COLO829 (cell line): Measurements from ENCODE around the gene REPIN1.

ENCODE experiments used
- DNase-seq: peaks from one replicate; pipeline ENCODE4 v3.0.0; 2012; ENCODE audit warnings: low spot score

REPIN1 gene

DNA sequence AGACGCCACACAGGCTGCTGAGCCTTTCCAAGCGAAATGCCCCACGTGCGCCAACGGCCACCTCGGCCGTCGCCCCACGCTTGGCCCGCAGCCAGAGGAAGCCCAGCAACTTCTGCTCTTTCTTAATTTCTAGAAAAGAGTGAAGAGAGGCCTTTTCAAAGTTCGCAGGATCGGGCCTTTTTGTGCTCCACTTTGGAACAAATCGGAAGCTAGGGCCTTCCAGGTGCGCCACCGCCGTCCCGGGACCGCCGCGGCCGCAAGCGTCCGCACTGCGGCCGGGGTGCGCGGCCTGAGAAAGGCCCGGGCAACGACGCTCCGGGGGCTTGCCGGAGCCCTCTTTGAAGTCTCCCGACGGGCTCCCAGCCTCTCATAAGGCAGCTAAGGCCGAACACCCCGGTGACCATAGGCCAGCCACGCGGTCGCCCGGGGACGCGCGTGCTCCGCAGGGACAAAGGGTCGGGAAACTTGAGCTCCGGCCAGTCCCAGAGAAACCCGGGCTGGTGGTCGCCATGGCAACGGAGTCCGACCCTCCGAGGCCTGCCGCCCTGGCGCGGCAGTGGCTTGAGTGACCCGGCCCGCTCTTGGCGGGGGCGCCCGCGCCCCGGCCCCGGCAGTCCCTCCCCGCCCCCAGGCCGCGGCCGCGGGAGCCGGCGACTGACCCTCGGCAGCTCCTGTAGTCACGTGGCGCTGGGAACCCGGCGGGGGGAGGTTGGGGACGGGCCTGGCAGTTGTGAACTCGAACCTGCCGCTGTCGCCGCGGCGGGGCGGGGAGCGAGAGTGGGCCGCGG lies at the start of gene REPIN1:
TSS of gene REPIN1 (plus strand) at position 727 of the 788 bp plus-strand sequence. CDS start 890 bp downstream, outside the sequence.
- DNase-seq, result peak; percentile 68

GRCh38 chr7:150321788-150322113 lies 46.9 kb upstream of the REPIN1 start:
- no peak for DNase-seq

GRCh38 chr7:150322114-150322832 lies 46.3 kb upstream of the REPIN1 start:
- DNase-seq, result no peak

- DNase-seq, result no peak
Observed at GRCh38 chr7:150322833-150323681, 45.6 kb upstream of the REPIN1 start, which contains the start of the genes ACTR3C and LRRC61. Gene ACTR3C (minus strand): TSS chr7:150323545. CDS start chr7:150295296, 28,249 bp downstream. Gene LRRC61 (plus strand): TSS chr7:150323355. CDS start chr7:150336862, 13,507 bp downstream.

DNA sequence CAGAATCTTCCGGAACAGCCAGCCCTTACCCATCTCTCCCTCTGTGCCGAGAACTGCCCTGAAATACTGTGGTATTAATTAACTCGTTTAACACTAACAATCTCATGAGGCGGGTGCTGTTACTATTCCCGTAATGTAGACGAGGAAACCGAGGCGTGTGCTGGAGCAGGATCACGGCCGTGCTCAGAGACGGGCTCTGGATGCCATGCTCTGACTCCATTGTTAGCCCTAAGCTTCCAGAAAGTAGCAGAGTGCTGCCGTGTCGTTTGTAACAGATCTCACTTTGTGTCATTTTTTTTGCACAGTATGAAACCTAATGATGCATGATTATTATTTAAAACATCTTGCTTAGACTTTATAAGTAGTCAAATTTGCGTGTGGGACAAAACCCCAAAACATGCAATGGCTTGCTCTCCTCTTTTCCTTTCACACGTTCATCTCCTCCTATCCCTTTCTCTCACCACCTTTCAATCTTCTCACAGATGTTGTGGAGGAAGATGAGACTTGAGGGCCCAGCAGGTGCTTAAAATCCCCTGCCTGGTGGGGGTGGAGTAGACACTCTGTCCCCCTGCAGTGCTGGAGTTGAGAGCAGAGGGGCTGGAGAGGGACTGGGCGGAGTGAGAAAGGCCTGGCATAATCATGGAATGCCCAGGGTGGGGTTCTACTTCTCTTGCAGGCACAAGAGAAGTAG lies 44.8 kb upstream of the REPIN1 start:
- DNase-seq, result no peak

DNA sequence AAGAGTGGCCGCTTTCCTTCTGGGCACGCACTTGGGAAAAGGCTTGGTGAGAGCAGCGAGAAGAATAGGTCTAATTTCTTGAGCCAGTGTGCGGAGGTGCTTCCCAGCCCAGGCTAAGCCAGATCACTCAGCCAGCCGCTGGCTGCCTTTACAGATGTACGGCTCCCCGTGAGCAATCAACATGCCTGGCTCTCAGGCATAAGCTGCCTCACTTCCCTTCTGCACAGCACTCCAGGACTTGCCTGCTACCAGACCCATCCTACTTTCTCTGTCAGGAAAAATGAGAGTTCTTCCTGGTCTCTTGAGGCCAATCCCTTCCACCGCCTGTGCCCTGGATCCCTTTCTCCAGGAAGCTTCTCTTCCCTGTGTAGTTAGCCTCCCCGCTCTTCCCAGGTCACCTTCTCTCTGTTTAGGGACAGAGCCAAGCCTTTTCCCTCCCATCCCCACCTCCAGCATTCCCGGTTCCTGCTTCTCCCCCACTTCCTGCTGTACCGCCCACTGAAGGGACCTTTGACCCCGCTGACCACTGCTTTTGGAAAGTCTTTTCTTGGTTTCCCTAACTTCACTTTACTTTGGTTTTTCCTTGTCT lies 44.2 kb upstream of the REPIN1 start:
- DNase-seq, result no peak

DNA sequence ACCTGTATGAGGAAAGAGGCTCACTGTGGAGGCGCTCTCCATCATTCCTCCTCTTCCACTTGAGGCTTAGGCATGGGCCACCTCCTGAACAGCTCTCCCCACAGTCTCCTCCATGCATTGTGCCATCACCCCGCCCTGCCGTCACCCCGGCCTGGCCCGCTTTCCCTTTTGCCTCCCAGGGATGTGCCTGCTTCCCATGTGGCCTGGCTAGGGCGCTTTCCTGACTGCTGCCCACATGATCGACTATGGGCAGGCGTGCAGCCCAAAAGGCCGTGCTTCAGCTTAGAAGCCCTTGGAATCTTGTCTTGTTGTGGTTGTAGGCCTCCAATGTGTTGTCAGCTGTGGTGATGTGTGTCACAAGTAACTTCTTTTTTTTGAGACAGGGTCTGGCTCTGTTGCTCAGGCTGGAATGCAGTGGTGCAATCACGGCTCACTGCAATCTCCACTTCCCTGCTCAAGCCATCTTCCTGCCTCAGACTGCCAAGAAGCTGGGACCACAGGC lies 43.5 kb upstream of the REPIN1 start:
- no peak for DNase-seq

GRCh38 chr7:150325901-150326300 lies 42.7 kb upstream of the REPIN1 start:
- no peak for DNase-seq

DNA sequence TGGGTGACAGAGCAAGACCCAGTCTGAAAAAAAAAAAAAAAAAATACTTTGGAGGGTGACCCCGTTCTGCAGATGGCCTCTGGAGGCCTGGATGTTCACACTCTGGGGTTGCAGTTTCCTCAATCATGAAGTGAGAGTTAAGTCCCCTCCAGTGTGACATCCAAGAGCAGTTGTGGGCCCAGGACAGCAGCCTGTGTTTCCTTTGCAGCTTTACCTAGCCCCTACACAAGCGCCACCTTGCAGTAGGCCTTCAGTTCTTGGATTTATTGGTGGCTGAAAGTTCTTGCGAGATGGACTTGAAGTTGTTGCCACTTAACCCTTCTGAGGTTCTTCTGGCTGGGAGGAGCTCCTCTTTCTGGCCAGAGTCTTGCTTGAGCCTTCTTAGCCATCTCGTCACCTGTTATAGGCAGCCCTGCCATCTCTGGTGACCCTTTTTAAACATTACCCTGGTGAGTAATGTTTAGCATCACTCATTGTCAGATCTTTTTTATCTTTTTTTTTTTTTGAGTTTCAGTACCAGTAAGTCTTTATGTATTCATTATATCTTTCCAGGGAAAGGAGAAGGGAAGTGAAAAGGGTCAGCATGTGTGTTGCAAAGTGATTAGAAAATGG lies 41.9 kb upstream of the REPIN1 start:
- DNase-seq, result no peak

DNA sequence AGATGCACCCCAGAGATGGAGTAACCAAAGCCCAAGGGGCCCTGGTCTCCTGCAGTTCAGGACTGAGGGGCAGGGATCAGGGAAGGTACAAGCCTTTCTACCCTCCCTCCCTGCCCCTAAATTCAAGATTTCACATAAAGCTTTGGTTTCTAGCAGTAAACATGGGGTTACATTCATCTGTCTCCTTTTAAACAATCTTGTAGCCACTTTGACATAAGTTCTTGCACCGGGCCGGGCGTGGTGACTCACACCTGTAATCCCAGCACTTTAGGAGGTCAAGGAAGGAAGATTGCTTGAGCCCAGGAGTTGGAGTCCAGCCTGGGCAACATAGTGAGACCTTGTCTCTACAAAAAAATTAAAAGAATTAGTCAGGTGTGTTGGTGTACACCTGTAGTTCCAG lies 41.3 kb upstream of the REPIN1 start:
- DNase-seq, result no peak

DNA sequence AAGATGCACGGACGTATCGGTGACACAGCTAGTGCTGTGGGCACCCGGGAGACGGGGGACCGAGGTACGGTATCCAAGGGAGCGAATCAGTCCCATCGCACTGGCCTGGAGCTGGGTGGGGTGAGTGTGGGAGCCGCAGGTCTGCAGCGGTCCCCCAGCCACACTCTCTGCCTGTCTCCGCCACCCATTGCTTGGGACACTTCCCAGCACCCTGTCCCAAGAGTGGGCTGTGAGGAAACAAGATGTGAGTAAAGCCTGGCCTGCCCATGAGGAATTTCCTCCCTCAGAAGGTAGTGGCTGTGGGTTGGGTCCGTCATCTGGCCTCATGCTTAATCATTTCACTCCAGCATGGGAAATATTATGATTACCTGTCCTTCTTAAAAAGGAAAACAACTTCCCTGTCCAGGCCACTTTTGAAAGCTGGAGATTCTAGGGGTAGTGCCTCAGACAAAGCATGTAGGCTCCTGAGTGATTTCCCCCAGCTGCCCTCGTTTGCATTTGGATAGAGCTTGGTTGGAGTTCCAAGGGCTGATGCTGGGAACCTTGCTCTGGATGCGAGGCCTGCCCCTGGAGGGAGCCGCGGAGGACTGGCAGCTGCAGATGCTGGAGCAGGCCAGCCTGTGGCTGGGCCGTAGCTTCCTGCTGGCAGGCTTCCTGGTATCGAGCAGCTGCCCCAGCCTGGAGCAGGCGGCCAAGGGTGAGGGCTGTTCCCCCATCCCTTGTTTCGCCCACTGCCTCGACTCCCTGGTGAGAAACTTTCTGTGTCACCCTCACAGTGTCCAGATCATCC lies 39.1 kb upstream of the REPIN1 start:
- no peak for DNase-seq

DNA sequence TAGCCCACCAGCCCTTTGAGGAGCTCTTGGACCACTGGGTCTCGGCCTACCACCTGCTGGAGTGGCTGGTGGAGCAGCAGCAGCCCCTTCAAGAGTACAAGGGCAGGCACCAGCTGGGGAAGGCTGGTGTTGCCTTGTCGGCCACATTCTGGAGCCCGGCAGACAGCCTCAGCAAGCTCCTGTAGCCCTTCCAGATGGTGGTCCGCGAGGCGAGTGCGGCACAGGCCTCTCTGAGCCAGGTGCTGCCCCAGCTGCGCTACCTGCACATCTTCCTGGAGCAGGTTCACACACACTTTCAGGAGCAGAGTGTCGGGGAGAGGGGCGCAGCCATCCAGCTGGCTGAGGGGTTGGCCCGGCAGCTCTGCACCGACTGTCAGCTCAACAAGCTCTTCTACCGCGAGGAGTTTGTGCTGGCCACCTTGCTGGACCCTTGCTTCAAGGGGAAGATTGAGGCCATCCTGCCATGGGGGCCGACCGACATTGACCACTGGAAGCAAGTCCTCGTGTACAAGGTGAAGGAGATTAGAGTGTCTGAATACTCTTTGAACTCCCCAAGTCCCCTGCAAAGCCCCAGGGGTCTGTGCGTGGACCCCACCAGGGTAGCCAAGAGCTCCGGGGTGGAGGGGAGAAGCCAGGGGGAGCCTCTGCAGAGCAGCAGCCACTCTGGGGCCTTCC lies 38.3 kb upstream of the REPIN1 start:
- DNase-seq, result no peak

- no peak for DNase-seq
Observed at GRCh38 chr7:150332852-150333635, 35.6 kb upstream of the REPIN1 start.

- DNase-seq, result no peak
Observed at GRCh38 chr7:150333659-150334058, 35.0 kb upstream of the REPIN1 start.

DNA sequence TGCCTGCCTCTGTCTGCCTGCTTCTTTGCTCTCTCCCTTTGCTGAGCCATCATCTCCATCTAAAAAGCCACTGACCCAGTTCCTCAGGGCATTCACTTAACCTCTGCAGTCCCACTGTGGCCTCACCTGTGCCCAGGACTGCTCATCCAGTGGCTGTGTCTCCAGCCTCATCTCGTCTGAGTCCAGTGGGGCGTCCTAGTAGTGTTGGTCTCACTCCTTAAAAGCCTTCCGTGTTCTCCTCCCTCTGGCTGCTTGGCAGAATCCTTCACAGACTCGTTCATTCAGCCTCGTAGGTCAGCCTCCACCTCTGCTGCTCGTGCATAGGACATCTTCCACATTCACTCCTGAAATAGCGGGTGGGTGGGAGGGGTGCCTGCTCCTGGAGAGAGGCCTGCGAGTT lies 34.5 kb upstream of the REPIN1 start:
- no peak for DNase-seq

- no peak for DNase-seq
Observed at GRCh38 chr7:150335108-150335773, 33.4 kb upstream of the REPIN1 start.

DNA sequence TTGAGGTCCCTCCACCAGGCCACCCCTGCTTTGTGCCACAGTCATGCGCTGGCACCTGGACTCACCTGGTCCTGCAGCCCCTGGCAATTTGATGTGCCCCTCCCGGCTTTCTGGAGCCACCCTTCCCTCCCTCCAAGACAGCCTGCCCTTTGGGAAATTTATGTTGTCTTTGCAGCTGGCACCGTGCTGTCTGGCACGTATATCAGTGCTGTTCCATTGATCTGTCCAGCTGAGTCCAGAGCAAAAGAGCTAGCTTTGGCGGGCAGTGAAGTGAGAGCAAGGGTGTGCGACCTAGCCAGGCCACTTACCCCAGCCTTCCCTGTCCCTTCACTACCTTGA lies 32.9 kb upstream of the REPIN1 start:
- DNase-seq, result no peak

GRCh38 chr7:150336746-150337145 lies 31.9 kb upstream of the REPIN1 start:
- no peak for DNase-seq
